GM18511 (cell line): ENCODE measurements around the gene ITIH3.
"Not testable (repeated sequence)": the region's sequence is repeated elsewhere in the genome, so short reads cannot be mapped to it uniquely, and the experiment has no call there.

ENCODE experiments used
- ATAC-seq: cut with Tn5 transposase; IDR thresholded peaks from one replicate; pipeline ENCODE4 v1.9.1; 2021; ENCODE audit warnings: mild to moderate bottlenecking, moderate library complexity; ENCODE audit not compliant: unreplicated experiment

ITIH3 gene

GRCh38 chr3:52794612-52795099 lies at the start of gene ITIH3:
Gene ITIH3 (plus strand): TSS chr3:52794796. CDS start chr3:52794804, 8 bp downstream.
- no peak for ATAC-seq

GRCh38 chr3:52752045-52752660 lies 42.4 kb upstream of the ITIH3 start:
- no peak for ATAC-seq

GRCh38 chr3:52754373-52754772 lies 40.2 kb upstream of the ITIH3 start:
- no peak for ATAC-seq

GRCh38 chr3:52756141-52756540 lies 38.5 kb upstream of the ITIH3 start:
- no peak for ATAC-seq

GRCh38 chr3:52763466-52763865 lies 31.1 kb upstream of the ITIH3 start:
- no peak for ATAC-seq

- no peak for ATAC-seq
These were observed 24.7 kb upstream of the ITIH3 start for GRCh38 chr3:52769786-52770455.

GRCh38 chr3:52770496-52771333 lies 23.9 kb upstream of the ITIH3 start, which contains the start of gene NEK4:
Gene NEK4 (minus strand): TSS chr3:52770940. CDS start chr3:52770746, 194 bp downstream.
- peak; percentile 97 for ATAC-seq

- ATAC-seq = peak; percentile 28
These were observed 23.3 kb upstream of the ITIH3 start for GRCh38 chr3:52771334-52771681.

- ATAC-seq = no peak
These were observed 22.9 kb upstream of the ITIH3 start for GRCh38 chr3:52771702-52772101.

- ATAC-seq = no peak
These were observed 21.1 kb upstream of the ITIH3 start for GRCh38 chr3:52773361-52774065.

- ATAC-seq = no peak
These were observed 20.4 kb upstream of the ITIH3 start for GRCh38 chr3:52774066-52774713.

- ATAC-seq = no peak
These were observed 19.4 kb upstream of the ITIH3 start for GRCh38 chr3:52774901-52775864.

GRCh38 chr3:52775877-52776276 lies 18.7 kb upstream of the ITIH3 start:
- no peak for ATAC-seq

GRCh38 chr3:52776486-52776885 lies 18.1 kb upstream of the ITIH3 start:
- not testable (repeated sequence) for ATAC-seq

- no peak for ATAC-seq
These were observed 17.3 kb upstream of the ITIH3 start, which contains the start of gene ITIH1 for GRCh38 chr3:52777127-52777958. Gene ITIH1 (plus strand): TSS chr3:52777599. CDS start chr3:52777616, 17 bp downstream.

GRCh38 chr3:52777959-52778805 lies 16.4 kb upstream of the ITIH3 start:
- no peak for ATAC-seq
